NB4 (cell line): ENCODE measurements around the gene APOBEC3B.

Source experiments
- CTCF ChIP-seq: IDR thresholded peaks from one replicate; pipeline ENCODE4 v1.5.1; 2012; ENCODE audit warnings: low read depth, low read length
- MAX ChIP-seq: IDR thresholded peaks from 2 replicates; pipeline ENCODE4 v1.6.1; 2011; ENCODE audit warnings: low read depth, low read length
- MYC ChIP-seq: IDR thresholded peaks from 2 replicates; pipeline ENCODE4 v1.6.1; 2011; ENCODE audit warnings: low read depth, low read length
- POLR2A ChIP-seq: IDR thresholded peaks from 2 replicates; pipeline ENCODE4 v1.6.1; 2011; ENCODE audit warnings: mild to moderate bottlenecking; ENCODE audit not compliant: insufficient read length; ENCODE audit errors: extremely low read depth

GRCh38 chr22:39007177-39007576 is 25.0 kb downstream of the APOBEC3B start:
- TF ChIP-seq CTCF (no peak), POLR2A (no peak), MAX (no peak), MYC (no peak)
